RWPE2 (cell line): ENCODE measurements around the gene CRB1.

ENCODE experiments used
- ATAC-seq: fragments of 200-7000 bp; cut with Tn5 transposase; 3 replicates; pipeline ENCODE4 v1.9.1; 2021; ENCODE audit warnings: low read depth
- DNase-seq: peaks from one replicate; pipeline ENCODE4 v3.0.0-alpha.2; 2020; ENCODE audit warnings: low spot score
- H3K27ac ChIP-seq: fragments of 450-650 bp; 2 replicates; pipeline ENCODE4 v1.5.1; 2017; ENCODE audit warnings: mild to moderate bottlenecking; ENCODE audit not compliant: poor library complexity, severe bottlenecking
- H3K27me3 ChIP-seq: fragments of 250-450 bp; sonication (Bioruptor Pico); 2 replicates; pipeline ENCODE4 v1.5.1; 2021; ENCODE audit warnings: mild to moderate bottlenecking, moderate library complexity; ENCODE audit not compliant: insufficient read depth, poor library complexity, severe bottlenecking
- H3K36me3 ChIP-seq: fragments of 250-450 bp; sonication (Bioruptor Pico); 2 replicates; pipeline ENCODE4 v1.5.1; 2020; ENCODE audit warnings: low read depth, mild to moderate bottlenecking, moderate library complexity
- H3K4me1 ChIP-seq: fragments of 250-450 bp; sonication (Bioruptor Pico); 2 replicates; pipeline ENCODE4 v1.5.1; 2021; ENCODE audit warnings: mild to moderate bottlenecking, moderate library complexity; ENCODE audit not compliant: insufficient read depth, poor library complexity, severe bottlenecking
- H3K4me3 ChIP-seq: fragments of 250-450 bp; sonication (Bioruptor Pico); 2 replicates; pipeline ENCODE4 v1.5.1; 2021; ENCODE audit warnings: mild to moderate bottlenecking, moderate library complexity; ENCODE audit not compliant: severe bottlenecking
- H3K9me3 ChIP-seq: fragments of 250-450 bp; sonication (Bioruptor Pico); 2 replicates; pipeline ENCODE4 v1.5.1; 2021; ENCODE audit warnings: mild to moderate bottlenecking, moderate library complexity; ENCODE audit not compliant: severe bottlenecking
- TF ChIP-seq, protein P1 (sequence below): fragments of 450-650 bp; IDR thresholded peaks from one replicate; pipeline ENCODE4 v1.5.1; 2017; ENCODE audit warnings: mild to moderate bottlenecking, moderate library complexity; ENCODE audit not compliant: poor library complexity, severe bottlenecking

CRB1 gene

GRCh38 chr1:197444755-197445154 is 176.7 kb downstream of the CRB1 start:
- no peak for DNase-seq
- H3K9me3 ChIP-seq: no peaks in the 10 kb centered on the region
- TF ChIP-seq, protein P1, sequence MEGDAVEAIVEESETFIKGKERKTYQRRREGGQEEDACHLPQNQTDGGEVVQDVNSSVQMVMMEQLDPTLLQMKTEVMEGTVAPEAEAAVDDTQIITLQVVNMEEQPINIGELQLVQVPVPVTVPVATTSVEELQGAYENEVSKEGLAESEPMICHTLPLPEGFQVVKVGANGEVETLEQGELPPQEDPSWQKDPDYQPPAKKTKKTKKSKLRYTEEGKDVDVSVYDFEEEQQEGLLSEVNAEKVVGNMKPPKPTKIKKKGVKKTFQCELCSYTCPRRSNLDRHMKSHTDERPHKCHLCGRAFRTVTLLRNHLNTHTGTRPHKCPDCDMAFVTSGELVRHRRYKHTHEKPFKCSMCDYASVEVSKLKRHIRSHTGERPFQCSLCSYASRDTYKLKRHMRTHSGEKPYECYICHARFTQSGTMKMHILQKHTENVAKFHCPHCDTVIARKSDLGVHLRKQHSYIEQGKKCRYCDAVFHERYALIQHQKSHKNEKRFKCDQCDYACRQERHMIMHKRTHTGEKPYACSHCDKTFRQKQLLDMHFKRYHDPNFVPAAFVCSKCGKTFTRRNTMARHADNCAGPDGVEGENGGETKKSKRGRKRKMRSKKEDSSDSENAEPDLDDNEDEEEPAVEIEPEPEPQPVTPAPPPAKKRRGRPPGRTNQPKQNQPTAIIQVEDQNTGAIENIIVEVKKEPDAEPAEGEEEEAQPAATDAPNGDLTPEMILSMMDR: no peak
- no peaks in the 10 kb centered on the region for H3K4me1 ChIP-seq
- no peaks in the 10 kb centered on the region for H3K27me3 ChIP-seq
- no peak overlapping the region for H3K27ac ChIP-seq
- no peaks in the 10 kb centered on the region for H3K36me3 ChIP-seq
- no peak overlapping the region for H3K4me3 ChIP-seq
- ATAC-seq: no peak

- no peaks in the 10 kb centered on the region for H3K4me1 ChIP-seq
- TF ChIP-seq, protein P1: no peak
- H3K27me3 ChIP-seq: no peaks in the 10 kb centered on the region
- no peaks in the 10 kb centered on the region for H3K36me3 ChIP-seq
- no peak overlapping the region for H3K4me3 ChIP-seq
- ATAC-seq: no peak
- no peaks in the 10 kb centered on the region for H3K9me3 ChIP-seq
- no peak for DNase-seq
- H3K27ac ChIP-seq: no peak overlapping the region
These were observed 180.2 kb downstream of the CRB1 start for GRCh38 chr1:197448121-197448779.

GRCh38 chr1:197451381-197451780 is 183.3 kb downstream of the CRB1 start:
- Histone ChIP-seq H3K36me3 (no peaks in the 10 kb centered on the region), H3K4me1 (no peaks in the 10 kb centered on the region), H3K4me3 (no peak overlapping the region), H3K27ac (no peak overlapping the region), H3K27me3 (no peaks in the 10 kb centered on the region), H3K9me3 (no peaks in the 10 kb centered on the region)
- TF ChIP-seq, protein P1: no peak
- DNase-seq (no peak), ATAC-seq (no peak)

DNA sequence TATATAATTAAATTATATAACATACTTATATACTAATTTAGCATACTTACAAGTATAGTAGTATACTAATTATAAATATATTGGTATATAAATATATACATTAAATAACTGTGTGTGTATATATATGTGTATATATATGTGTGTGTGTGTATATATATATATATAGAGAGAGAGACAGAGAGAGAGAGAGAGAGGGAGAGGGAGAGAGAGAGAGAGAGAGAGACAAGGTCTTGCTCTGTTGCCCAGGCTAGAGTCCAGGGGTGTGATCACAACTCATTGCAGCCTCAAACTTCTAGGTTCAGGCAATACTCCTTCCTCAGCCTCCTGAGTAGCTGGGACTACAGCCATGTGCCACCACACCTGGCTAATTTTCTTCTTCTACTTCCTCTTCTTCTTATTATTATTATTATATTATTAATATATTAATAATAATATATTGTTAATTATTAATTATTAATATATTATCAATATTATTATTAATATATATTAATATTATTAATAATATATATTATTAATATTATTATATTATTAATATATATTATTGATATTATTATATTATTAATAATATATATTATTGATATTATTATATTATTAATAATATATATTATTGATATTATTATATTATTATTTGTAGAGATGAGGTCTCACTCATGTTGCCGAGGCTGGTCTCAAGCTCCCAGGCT is 185.5 kb downstream of the CRB1 start:
- no peak for DNase-seq
- TF ChIP-seq, protein P1: no peak

DNA sequence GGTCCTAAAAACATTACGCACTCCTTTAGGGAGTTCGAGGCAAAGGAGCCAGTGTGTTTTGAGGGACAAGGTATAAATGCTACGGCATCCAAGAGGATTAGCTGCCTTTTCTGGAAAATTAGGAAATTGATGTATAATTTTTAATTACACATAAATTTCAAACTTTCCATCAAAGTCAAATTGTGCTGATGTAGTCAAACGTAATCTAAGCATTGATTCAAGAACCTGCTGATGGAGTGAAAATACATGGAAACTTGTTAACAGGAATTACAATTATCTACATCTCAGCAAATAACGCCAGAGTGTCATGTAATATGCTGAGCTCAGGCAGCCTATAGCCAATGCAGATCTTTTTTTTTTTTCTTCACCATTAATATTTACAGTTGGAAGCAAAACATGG is 194.5 kb downstream of the CRB1 start:
- TF ChIP-seq, protein P1: no peak
- DNase-seq (no peak), ATAC-seq (no peak)
- Histone ChIP-seq H3K36me3 (no peaks in the 10 kb centered on the region), H3K27me3 (no peaks in the 10 kb centered on the region), H3K4me3 (no peak overlapping the region), H3K27ac (no peak overlapping the region), H3K9me3 (no peaks in the 10 kb centered on the region), H3K4me1 (no peaks in the 10 kb centered on the region)

More for the DNA sequence above, 185.5 kb downstream of the CRB1 start:
- ATAC-seq: no peak
- Histone ChIP-seq H3K4me3 (no peak overlapping the region), H3K9me3 (no peaks in the 10 kb centered on the region), H3K27ac (no peak overlapping the region), H3K4me1 (no peaks in the 10 kb centered on the region), H3K36me3 (no peaks in the 10 kb centered on the region), H3K27me3 (no peaks in the 10 kb centered on the region)
